H9 (cell line): ENCODE results near the gene NTRK3. TPM values are rescaled to one million over a fixed set of nuclear protein-coding genes. Genes with fewer than 3 reads are reported as not detected.

Source experiments
- DNase-seq: peaks from one replicate; pipeline ENCODE4 v3.0.0-alpha.2; 2017
- H2AFZ ChIP-seq: one replicate; pipeline ENCODE4 v1.6.1; 2013; ENCODE audit warnings: mild to moderate bottlenecking, low read length, control low read depth, moderate library complexity
- H2AK5ac ChIP-seq: 2 replicates; pipeline ENCODE4 v1.6.1; 2013; ENCODE audit warnings: low read length, control low read depth, mixed read lengths; ENCODE audit not compliant: insufficient read length
- H2BK120ac ChIP-seq: one replicate; pipeline ENCODE4 v1.6.1; 2013; ENCODE audit warnings: low read depth, mild to moderate bottlenecking, low read length, control low read depth, inconsistent platforms; ENCODE audit not compliant: poor library complexity, severe bottlenecking
- H2BK12ac ChIP-seq: 2 replicates; pipeline ENCODE4 v1.6.1; 2013; ENCODE audit warnings: low read length, control low read depth, mixed read lengths, low read depth; ENCODE audit not compliant: insufficient read length
- H2BK15ac ChIP-seq: 2 replicates; pipeline ENCODE4 v1.6.1; 2013; ENCODE audit warnings: low read depth, low read length, control low read depth
- H2BK20ac ChIP-seq: one replicate; pipeline ENCODE4 v1.6.1; 2013; ENCODE audit warnings: low read depth, mild to moderate bottlenecking, low read length, control low read depth, inconsistent platforms; ENCODE audit not compliant: poor library complexity, severe bottlenecking
- H2BK5ac ChIP-seq: 2 replicates; pipeline ENCODE4 v1.6.1; 2013; ENCODE audit warnings: low read length, control low read depth, mixed read lengths; ENCODE audit not compliant: insufficient read length
- H3K14ac ChIP-seq: 2 replicates; pipeline ENCODE4 v1.6.1; 2013; ENCODE audit warnings: low read length, control low read depth; ENCODE audit not compliant: insufficient read depth
- H3K18ac ChIP-seq: 2 replicates; pipeline ENCODE4 v1.6.1; 2013; ENCODE audit warnings: low read depth, mild to moderate bottlenecking, mixed read lengths, low read length, control low read depth; ENCODE audit not compliant: insufficient read length
- H3K23ac ChIP-seq: 2 replicates; pipeline ENCODE4 v1.6.1; 2013; ENCODE audit warnings: low read length, control low read depth, mixed read lengths, low read depth; ENCODE audit not compliant: insufficient read length
- H3K23me2 ChIP-seq: 2 replicates; pipeline ENCODE4 v1.6.1; 2013; ENCODE audit warnings: low read depth, mild to moderate bottlenecking, mixed read lengths, low read length, control low read depth; ENCODE audit not compliant: insufficient read length, poor library complexity, severe bottlenecking
- H3K27ac ChIP-seq: 2 replicates; pipeline ENCODE4 v1.5.1; 2013; ENCODE audit warnings: low read length, control low read depth, mixed read lengths, low read depth; ENCODE audit not compliant: insufficient read length
- H3K27me3 ChIP-seq: 2 replicates; pipeline ENCODE4 v1.6.1; 2013; ENCODE audit warnings: low read length, control low read depth, inconsistent platforms; ENCODE audit not compliant: insufficient read depth
- H3K4ac ChIP-seq: 2 replicates; pipeline ENCODE4 v1.6.1; 2013; ENCODE audit warnings: low read depth, mild to moderate bottlenecking, control low read depth, inconsistent platforms, low read length, moderate library complexity
- H3K4me1 ChIP-seq: 2 replicates; pipeline ENCODE4 v1.6.1; 2013; ENCODE audit warnings: low read length, control low read depth, inconsistent platforms; ENCODE audit not compliant: insufficient read depth
- H3K4me2 ChIP-seq: 2 replicates; pipeline ENCODE4 v1.6.1; 2013; ENCODE audit warnings: low read length, control low read depth, mixed read lengths; ENCODE audit not compliant: insufficient read length, insufficient read depth
- H3K56ac ChIP-seq: 2 replicates; pipeline ENCODE4 v1.6.1; 2013; ENCODE audit warnings: low read depth, mild to moderate bottlenecking, mixed read lengths, low read length, control low read depth; ENCODE audit not compliant: insufficient read length
- H3K79me1 ChIP-seq: 2 replicates; pipeline ENCODE4 v1.6.1; 2013; ENCODE audit warnings: low read depth, mild to moderate bottlenecking, moderate library complexity, low read length, control low read depth, inconsistent platforms; ENCODE audit not compliant: insufficient read depth, poor library complexity, severe bottlenecking
- H3K79me2 ChIP-seq: 2 replicates; pipeline ENCODE4 v1.6.1; 2013; ENCODE audit warnings: low read length, control low read depth, inconsistent platforms; ENCODE audit not compliant: insufficient read depth
- H3K9ac ChIP-seq: 2 replicates; pipeline ENCODE4 v1.6.1; 2013; ENCODE audit warnings: low read length, control low read depth, mixed read lengths; ENCODE audit not compliant: insufficient read length; ENCODE audit errors: extremely low read depth
- H3K9me3 ChIP-seq: one replicate; pipeline ENCODE4 v1.6.1; 2013; ENCODE audit warnings: low read depth, low read length, inconsistent platforms; ENCODE audit not compliant: control insufficient read depth
- H3T11ph ChIP-seq: one replicate; pipeline ENCODE4 v1.6.1; 2013; ENCODE audit warnings: mild to moderate bottlenecking, low read length, control low read depth, inconsistent platforms
- H4K20me1 ChIP-seq: one replicate; pipeline ENCODE4 v1.6.1; 2013; ENCODE audit not compliant: control insufficient read depth, insufficient read length, insufficient read depth
- H4K5ac ChIP-seq: 2 replicates; pipeline ENCODE4 v1.6.1; 2013; ENCODE audit warnings: low read depth, mild to moderate bottlenecking, mixed read lengths, low read length, control low read depth; ENCODE audit not compliant: insufficient read length
- H4K8ac ChIP-seq: replicated peaks from 2 replicates; pipeline ENCODE4 v1.6.1; 2013; ENCODE audit warnings: low read length, control low read depth, mixed read lengths, low read depth; ENCODE audit not compliant: insufficient read length
- H4K91ac ChIP-seq: 2 replicates; pipeline ENCODE4 v1.6.1; 2013; ENCODE audit warnings: low read depth, mild to moderate bottlenecking, moderate library complexity, mixed read lengths, low read length, control low read depth; ENCODE audit not compliant: insufficient read length
- H3K27ac Mint-ChIP-seq, 3 experiments: 2 replicates in 2 of 3; 3 replicates in 1 of 3; pipeline ENCODE4 v1.8.0; 2020 to 2021; ENCODE audit warnings: mixed read lengths in 3 of 3, mild to moderate bottlenecking in 1 of 3, moderate library complexity in 1 of 3
- H3K27me3 Mint-ChIP-seq: 2 replicates; pipeline ENCODE4 v1.8.0; 2021; ENCODE audit warnings: low read depth, mild to moderate bottlenecking, moderate library complexity, mixed read lengths
- H3K36me3 Mint-ChIP-seq, 3 experiments: 2 replicates in 2 of 3; 3 replicates in 1 of 3; pipeline ENCODE4 v1.8.0; 2020 to 2021; ENCODE audit warnings: low read depth in 3 of 3, mixed read lengths in 3 of 3; ENCODE audit not compliant: insufficient read depth in 1 of 3
- H3K4me1 Mint-ChIP-seq, 2 experiments: 2 replicates each; pipeline ENCODE4 v1.8.0; 2020; ENCODE audit warnings: mixed read lengths in 2 of 2
- H3K4me3 Mint-ChIP-seq, 2 experiments: 2 replicates in 1 of 2; 3 replicates in 1 of 2; pipeline ENCODE4 v1.8.0; 2020 to 2021; ENCODE audit warnings: mild to moderate bottlenecking in 2 of 2, mixed read lengths in 2 of 2, moderate library complexity in 1 of 2
- H3K9me3 Mint-ChIP-seq, 2 experiments: 2 replicates in 1 of 2; 3 replicates in 1 of 2; pipeline ENCODE4 v1.8.0; 2020; ENCODE audit warnings: mild to moderate bottlenecking in 2 of 2, mixed read lengths in 2 of 2, moderate library complexity in 1 of 2
- CTCF ChIP-seq: fragments of 200-600 bp; sonication (generic); conservative IDR thresholded peaks from 3 replicates; pipeline ENCODE4 v1.8.0; 2021; ENCODE audit warnings: antibody characterized with exemption, mild to moderate bottlenecking
- WGBS: extraction: QIAGEN DNeasy Blood & Tissue Kit; methylation state at CpG from one replicate; pipeline ENCODE4 v1.1.7; 2013; ENCODE audit warnings: missing lambda C conversion rate, low lambda C conversion rate, mixed read lengths; ENCODE audit not compliant: insufficient read length; ENCODE audit errors: extremely low coverage; 5-methylcytosine and 5-hydroxymethylcytosine counted together
- total RNA-seq: library from RNA; stranded (reverse); gene quantifications from 2 replicates; pipeline ENCODE4 v1.2.1, GENCODE V29; 2021

NTRK3 gene
- total RNA-seq, 1 experiment from 2014 or later = 2.5 TPM

- H3K14ac ChIP-seq = no peak overlapping the region
- no peaks in the 10 kb centered on the region for H3K4me1 ChIP-seq
- H3K4me1 Mint-ChIP-seq = no peaks in the 10 kb centered on the region
- no peak overlapping the region for H3K4ac ChIP-seq
- no peak overlapping the region for H3K18ac ChIP-seq
- H2AK5ac ChIP-seq = no peak overlapping the region
- no peak for TF ChIP-seq CTCF
- no peak overlapping the region for H3K4me2 ChIP-seq
- H2BK15ac ChIP-seq = no peak overlapping the region
- H2BK5ac ChIP-seq = no peak overlapping the region
- H3K36me3 Mint-ChIP-seq = no peaks in the 10 kb centered on the region
- no peak overlapping the region for H2AFZ ChIP-seq
- no peaks in the 10 kb centered on the region; a peak in 1 of 5 replicates for H3K9me3 Mint-ChIP-seq
- no peak overlapping the region for H3T11ph ChIP-seq
- no peak overlapping the region for H2BK12ac ChIP-seq
- H3K9ac ChIP-seq = no peak overlapping the region
- no peaks in the 10 kb centered on the region for H3K27me3 ChIP-seq
- WGBS = no CpG with 5 or more reads among the region's 3 CpGs
- H3K23ac ChIP-seq = no peak overlapping the region
- no peak overlapping the region for H4K5ac ChIP-seq
- H4K20me1 ChIP-seq = no peaks in the 10 kb centered on the region
- H4K91ac ChIP-seq = no peak overlapping the region
- H4K8ac ChIP-seq = no peak overlapping the region
- H3K27ac Mint-ChIP-seq = no peak overlapping the region
- no peaks in the 10 kb centered on the region for H3K23me2 ChIP-seq
- H2BK20ac ChIP-seq = no peak overlapping the region
- no peak overlapping the region for H2BK120ac ChIP-seq
- no peak overlapping the region for H3K56ac ChIP-seq
- no peak overlapping the region for H3K27ac ChIP-seq
- no peak for DNase-seq
- peaks cover 3% of the 10 kb centered on the region; the same call in 1 of the 2 replicates for H3K27me3 Mint-ChIP-seq
- H3K9me3 ChIP-seq = no peaks in the 10 kb centered on the region
- H3K4me3 Mint-ChIP-seq = no peak overlapping the region
- no peaks in the 10 kb centered on the region for H3K79me2 ChIP-seq
- H3K79me1 ChIP-seq = no peaks in the 10 kb centered on the region
Measured at GRCh38 chr15:87846746-87847145, 409.8 kb downstream of the NTRK3 start.
